ENCODE measurements around the gene BMP8A.
"Not testable (repeated sequence)": the region's sequence is repeated elsewhere in the genome, so short reads cannot be mapped to it uniquely, and the experiment has no call there.

Gene BMP8A

GRCh38 chr1:39507230-39507928 is 15.9 kb downstream of the BMP8A start:
- DNase-seq (ENCODE audit: low spot score) = no peak

- no peak for DNase-seq (ENCODE audit: low spot score)
Observed at GRCh38 chr1:39508266-39508665, 16.8 kb downstream of the BMP8A start.

- DNase-seq (ENCODE audit: low spot score) = no peak
Observed at GRCh38 chr1:39508857-39509305, 17.4 kb downstream of the BMP8A start.

- no peak for DNase-seq (ENCODE audit: low spot score)
Observed at GRCh38 chr1:39509360-39510009, 18.0 kb downstream of the BMP8A start.

- not testable (repeated sequence) for DNase-seq (ENCODE audit: low spot score)
Observed at GRCh38 chr1:39510570-39511186, 19.2 kb downstream of the BMP8A start.

GRCh38 chr1:39511477-39511876 is 20.0 kb downstream of the BMP8A start:
- not testable (repeated sequence) for DNase-seq (ENCODE audit: low spot score)

- DNase-seq (ENCODE audit: low spot score) = not testable (repeated sequence)
Observed at GRCh38 chr1:39512234-39512847, 20.9 kb downstream of the BMP8A start.

GRCh38 chr1:39514710-39515124 is 23.3 kb downstream of the BMP8A start:
- DNase-seq (ENCODE audit: low spot score) = not testable (repeated sequence)

- DNase-seq (ENCODE audit: low spot score) = not testable (repeated sequence)
Observed at GRCh38 chr1:39515131-39516086, 24.0 kb downstream of the BMP8A start.

GRCh38 chr1:39516841-39517240 is 25.4 kb downstream of the BMP8A start:
- not testable (repeated sequence) for DNase-seq (ENCODE audit: low spot score)

GRCh38 chr1:39517936-39518335 is 26.5 kb downstream of the BMP8A start:
- not testable (repeated sequence) for DNase-seq (ENCODE audit: low spot score)

- not testable (repeated sequence) for DNase-seq (ENCODE audit: low spot score)
Observed at GRCh38 chr1:39519376-39519775, 27.9 kb downstream of the BMP8A start.

- DNase-seq (ENCODE audit: low spot score) = not testable (repeated sequence)
Observed at GRCh38 chr1:39522221-39522620, 30.8 kb downstream of the BMP8A start.

GRCh38 chr1:39522661-39523567 is 31.5 kb downstream of the BMP8A start:
- DNase-seq (ENCODE audit: low spot score) = no peak

- DNase-seq (ENCODE audit: low spot score) = no peak
Observed at GRCh38 chr1:39524171-39524570, 32.7 kb downstream of the BMP8A start.

- no peak for DNase-seq (ENCODE audit: low spot score)
Observed at GRCh38 chr1:39524591-39525365, 33.3 kb downstream of the BMP8A start.

- DNase-seq (ENCODE audit: low spot score) = no peak
Observed at GRCh38 chr1:39525366-39526165, 34.1 kb downstream of the BMP8A start.

- no peak for DNase-seq (ENCODE audit: low spot score)
Observed at GRCh38 chr1:39526466-39527189, 35.2 kb downstream of the BMP8A start.
